Right cardiac atrium (tissue), 5 donors: Measurements from ENCODE around the gene ADAM22. TPM values are rescaled to one million over a fixed set of nuclear protein-coding genes. Genes with fewer than 3 reads are reported as not detected.

ENCODE experiments used
- ATAC-seq, 2 donors: fragments of 200-7000 bp; cut with Tn5 transposase; one replicate each; pipeline versions ENCODE4 v1.8.0 to v1.9.1; 2020; ENCODE audit warnings: moderate library complexity in 2 of 2, mild to moderate bottlenecking in 1 of 2
- DNase-seq, 3 donors: peaks; one replicate each; pipeline ENCODE4 v3.0.0-alpha.2; 2020
- H3K27ac ChIP-seq: one replicate; pipeline ENCODE4 v1.5.1; 2013; ENCODE audit warnings: mild to moderate bottlenecking, low read length, control low read depth, moderate library complexity
- H3K27me3 ChIP-seq: one replicate; pipeline ENCODE4 v1.6.1; 2013; ENCODE audit not compliant: control insufficient read depth, insufficient read depth
- H3K4me1 ChIP-seq: one replicate; pipeline ENCODE4 v1.6.1; 2013; ENCODE audit warnings: low read length; ENCODE audit not compliant: control insufficient read depth, insufficient read depth
- H3K4me3 ChIP-seq: one replicate; pipeline ENCODE4 v1.5.1; 2013; ENCODE audit warnings: low read length, control low read depth
- H3K9me3 ChIP-seq: one replicate; pipeline ENCODE4 v1.6.1; 2013; ENCODE audit warnings: low read length; ENCODE audit not compliant: control insufficient read depth
- WGBS: extraction: QIAGEN DNeasy Blood & Tissue Kit; methylation state at CpG from one replicate; pipeline ENCODE4 v1.1.7; 2013; 5-methylcytosine and 5-hydroxymethylcytosine counted together
- intact Hi-C, 4 donors: fragments of 100-400 bp; cut with DNase I; formaldehyde crosslinking; loops; one replicate each; pipeline versions ENCODE4 v1.11.0 to v1.14.0; 2022 to 2023
- polyA plus RNA-seq: library from polyadenylated mRNA; stranded (reverse); fragments of 200-250 nt; gene quantifications from one replicate; pipeline ENCODE4 v1.2.3, GENCODE V29; 2013
- total RNA-seq, 4 donors: library from RNA; stranded (reverse); fragmentation: NEBNext Ultra II Directional; extraction: Animal tissue kit (Norgen Biotek cat#: 25700); gene quantifications; one replicate each; pipeline ENCODE4 v1.2.1, GENCODE V29; 2021
- donor health status: healthy with polysubstance abuse.
- donor health status: DM: no; HTN: yes; CAD: no.
- donor health status: DM: no; HTN: no; CAD: no.
- donor health status: DM: no; HTN: yes; CAD: no; lungs with severe emphysema.
- donor health status: DM: yes; HTN: yes; CAD: no.

Gene ADAM22
- total and polyA plus RNA-seq, 5 donors, result 0.57 to 5.6 (median 2.9) TPM

GRCh38 chr7:88042157-88042556 is 108.1 kb downstream of the ADAM22 start:
- H3K4me3 ChIP-seq, result no peak overlapping the region
- ATAC-seq (no peak), DNase-seq (no peak)
- intact Hi-C loops, result no loop called here
- H3K27ac ChIP-seq, result no peak overlapping the region
- no peaks in the 10 kb centered on the region for H3K27me3 ChIP-seq
- H3K9me3 ChIP-seq, result no peaks in the 10 kb centered on the region
- H3K4me1 ChIP-seq, result no peaks in the 10 kb centered on the region

DNA sequence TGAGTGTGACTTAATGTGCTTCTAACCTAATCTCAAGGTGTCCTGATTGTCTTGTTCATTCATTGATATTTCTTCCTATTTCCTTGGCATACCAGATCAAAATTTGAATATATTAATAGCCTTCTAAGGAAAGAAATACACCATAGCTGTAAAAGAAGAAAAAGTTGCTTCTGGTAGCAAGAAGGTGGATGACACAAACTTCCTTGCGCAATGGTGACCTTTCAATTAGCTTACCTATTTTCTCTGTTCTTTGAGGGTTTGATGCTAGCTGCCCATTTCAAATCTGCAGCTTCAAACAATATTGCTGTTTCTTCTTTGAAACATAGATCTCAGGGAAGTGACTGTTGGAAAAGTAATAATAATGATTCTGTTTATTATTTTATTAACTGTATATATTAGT is 108.8 kb downstream of the ADAM22 start:
- DNase-seq (no peak), ATAC-seq (no peak)
- no peaks in the 10 kb centered on the region for H3K9me3 ChIP-seq
- intact Hi-C loops, result no loop called here
- no peaks in the 10 kb centered on the region for H3K4me1 ChIP-seq
- H3K27ac ChIP-seq, result no peak overlapping the region
- no peak overlapping the region for H3K4me3 ChIP-seq
- no peaks in the 10 kb centered on the region for H3K27me3 ChIP-seq
- 96% methylated on average over 1 of the region's 1 CpG for WGBS

DNA sequence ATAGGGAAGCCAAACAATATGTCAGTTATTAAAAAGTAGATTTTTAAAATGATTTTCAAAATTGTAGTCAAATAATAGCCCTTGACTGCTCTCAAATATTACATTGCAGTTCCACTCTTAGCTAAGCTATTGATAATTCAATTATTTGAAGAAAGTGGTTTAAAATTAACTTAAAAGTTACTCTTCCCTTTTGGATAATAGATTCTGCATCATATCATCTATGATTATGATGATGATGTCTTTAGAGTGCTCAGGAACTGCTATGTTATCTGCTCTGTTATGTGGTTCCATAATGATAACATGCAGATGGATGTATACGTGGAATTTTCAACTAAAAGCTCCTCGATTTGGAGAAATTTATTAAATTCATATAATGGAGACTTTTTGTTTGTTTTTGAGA is 110.0 kb downstream of the ADAM22 start:
- no peak for ATAC-seq
- intact Hi-C loops, result no loop called here
- Histone ChIP-seq H3K27ac (no peak overlapping the region), H3K4me3 (no peak overlapping the region), H3K27me3 (no peaks in the 10 kb centered on the region), H3K4me1 (no peaks in the 10 kb centered on the region), H3K9me3 (no peaks in the 10 kb centered on the region)
- 88% methylated on average over 2 of the region's 2 CpGs for WGBS
- DNase-seq, result no peak

- no peak for ATAC-seq
- no peak overlapping the region for H3K27ac ChIP-seq
- H3K4me3 ChIP-seq, result no peak overlapping the region
- H3K9me3 ChIP-seq, result no peaks in the 10 kb centered on the region
- H3K4me1 ChIP-seq, result no peaks in the 10 kb centered on the region
- no peak for DNase-seq
- 83% methylated on average over 1 of the region's 1 CpG for WGBS
- intact Hi-C loops, result no loop called here
- H3K27me3 ChIP-seq, result no peaks in the 10 kb centered on the region
Observed at GRCh38 chr7:88046839-88047573, 113.0 kb downstream of the ADAM22 start.

DNA sequence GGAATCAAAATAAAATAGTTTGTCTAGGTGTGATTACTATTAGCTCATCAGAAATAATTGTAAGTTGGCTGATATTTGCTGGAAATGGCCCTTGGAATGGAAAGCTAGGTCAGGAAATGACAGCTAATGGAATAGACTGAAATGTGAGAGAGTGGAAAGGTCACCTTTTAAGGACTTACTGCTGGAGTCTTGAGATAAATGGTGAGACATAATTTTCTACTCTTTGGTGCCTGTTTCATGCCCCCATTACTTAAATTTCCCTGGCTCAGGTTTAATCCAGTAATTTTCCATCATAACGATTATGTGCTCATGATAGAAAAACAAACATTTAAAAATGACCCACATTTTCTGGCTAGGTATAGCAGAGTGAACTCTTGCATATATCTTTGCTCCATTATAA is 123.6 kb downstream of the ADAM22 start:
- DNase-seq (no peak), ATAC-seq (no peak)
- H3K4me3 ChIP-seq, result no peak overlapping the region
- WGBS, result 56% methylated on average over 1 of the region's 1 CpG
- no peak overlapping the region for H3K27ac ChIP-seq
- no peaks in the 10 kb centered on the region for H3K27me3 ChIP-seq
- no peaks in the 10 kb centered on the region for H3K9me3 ChIP-seq
- H3K4me1 ChIP-seq, result no peaks in the 10 kb centered on the region
- intact Hi-C loops, result no loop called here

DNA sequence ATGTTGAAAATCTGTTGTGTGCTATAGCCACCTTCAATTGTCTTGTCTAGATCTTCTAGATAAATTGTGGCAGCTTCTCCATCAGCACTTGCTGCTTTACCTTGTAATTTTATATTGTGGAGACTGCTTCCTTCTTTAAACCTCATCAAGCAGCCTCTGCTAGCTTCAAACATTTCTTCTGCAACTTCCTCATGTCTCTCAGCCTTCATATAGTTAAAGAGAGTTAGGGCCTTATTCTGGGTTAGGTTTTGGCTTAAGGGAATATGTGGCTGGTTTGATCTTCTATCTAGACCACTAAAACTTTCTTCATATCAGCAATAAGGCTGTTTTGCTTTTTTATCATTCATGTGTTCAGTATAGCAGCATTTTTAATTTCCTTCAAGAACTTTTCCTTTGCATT is 128.2 kb downstream of the ADAM22 start:
- no peak overlapping the region for H3K4me3 ChIP-seq
- DNase-seq, result no peak
- intact Hi-C loops, result no loop called here
- H3K27me3 ChIP-seq, result no peaks in the 10 kb centered on the region
- H3K9me3 ChIP-seq, result no peaks in the 10 kb centered on the region
- ATAC-seq, result no peak
- no peak overlapping the region for H3K27ac ChIP-seq
- H3K4me1 ChIP-seq, result no peaks in the 10 kb centered on the region

DNA sequence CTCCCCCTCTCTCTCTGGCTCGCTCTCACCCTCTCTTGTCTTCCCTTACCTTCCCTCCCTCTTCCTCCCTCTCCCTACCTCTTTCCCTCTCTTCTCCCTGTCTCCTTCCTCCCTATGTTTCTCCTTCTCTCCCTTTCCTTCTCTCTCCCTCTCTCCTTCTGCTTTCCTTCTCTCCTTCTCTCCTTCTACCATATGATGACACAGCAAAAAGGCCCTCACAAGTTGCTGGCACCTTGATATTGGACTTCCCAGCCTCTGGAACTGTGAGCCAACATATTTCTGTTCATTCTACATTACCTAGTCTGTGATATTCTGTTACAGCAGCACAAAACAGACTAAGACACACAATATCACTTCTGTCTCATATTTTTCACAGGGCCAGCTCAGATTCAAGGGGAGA is 135.0 kb downstream of the ADAM22 start:
- DNase-seq (no peak), ATAC-seq (no peak)
- H3K27me3 ChIP-seq, result no peaks in the 10 kb centered on the region
- H3K9me3 ChIP-seq, result no peaks in the 10 kb centered on the region
- no peak overlapping the region for H3K27ac ChIP-seq
- intact Hi-C loops, result no loop called here
- no peaks in the 10 kb centered on the region for H3K4me1 ChIP-seq
- 93% methylated on average over 1 of the region's 1 CpG for WGBS
- H3K4me3 ChIP-seq, result no peak overlapping the region

DNA sequence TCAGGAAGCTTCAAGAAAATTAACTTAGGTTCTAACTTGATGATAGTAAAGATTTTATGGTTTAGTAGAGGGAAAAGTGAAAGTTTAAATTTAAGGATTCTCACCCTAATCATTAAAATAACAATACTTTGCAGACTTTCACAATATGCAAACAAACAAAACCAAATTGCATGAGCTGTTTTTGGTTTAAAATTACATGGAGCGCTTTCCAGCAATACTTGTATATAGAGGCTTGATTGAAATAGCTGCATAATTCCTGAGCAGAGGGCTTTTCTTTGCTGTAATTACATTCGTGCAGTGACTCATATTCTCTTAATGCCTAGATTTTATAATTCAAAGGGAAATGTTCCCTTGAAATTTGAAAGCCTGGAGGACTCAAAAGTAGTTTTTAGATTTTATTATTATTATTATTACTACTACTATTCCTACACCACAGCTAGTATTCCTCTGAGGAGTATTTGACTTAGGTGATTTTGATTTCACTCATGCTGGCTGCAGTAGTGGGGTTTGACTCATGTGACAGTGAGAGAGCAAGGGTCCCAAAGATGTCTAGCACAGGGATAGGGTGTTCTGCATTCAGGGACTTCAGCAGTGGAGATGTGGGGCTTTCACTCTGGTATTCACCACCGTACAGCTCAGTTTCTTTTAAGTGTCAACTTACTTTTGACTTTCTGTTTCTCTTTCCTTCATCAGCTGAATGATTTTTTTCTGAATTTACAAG is 138.1 kb downstream of the ADAM22 start:
- ATAC-seq, result no peak
- Histone ChIP-seq H3K27ac (no peak overlapping the region), H3K27me3 (no peaks in the 10 kb centered on the region), H3K4me1 (no peaks in the 10 kb centered on the region), H3K4me3 (no peak overlapping the region), H3K9me3 (no peaks in the 10 kb centered on the region)
- 64% methylated on average over 3 of the region's 3 CpGs for WGBS
- DNase-seq, result no peak
- intact Hi-C loops, result no loop called here

GRCh38 chr7:88072715-88073055 is 138.6 kb downstream of the ADAM22 start:
- Histone ChIP-seq H3K9me3 (no peaks in the 10 kb centered on the region), H3K4me3 (no peak overlapping the region), H3K27ac (no peak overlapping the region), H3K4me1 (no peaks in the 10 kb centered on the region), H3K27me3 (no peaks in the 10 kb centered on the region)
- ATAC-seq (no peak), DNase-seq (no peak)
- intact Hi-C loops, result no loop called here
- 75% methylated on average over 1 of the region's 1 CpG for WGBS

DNA sequence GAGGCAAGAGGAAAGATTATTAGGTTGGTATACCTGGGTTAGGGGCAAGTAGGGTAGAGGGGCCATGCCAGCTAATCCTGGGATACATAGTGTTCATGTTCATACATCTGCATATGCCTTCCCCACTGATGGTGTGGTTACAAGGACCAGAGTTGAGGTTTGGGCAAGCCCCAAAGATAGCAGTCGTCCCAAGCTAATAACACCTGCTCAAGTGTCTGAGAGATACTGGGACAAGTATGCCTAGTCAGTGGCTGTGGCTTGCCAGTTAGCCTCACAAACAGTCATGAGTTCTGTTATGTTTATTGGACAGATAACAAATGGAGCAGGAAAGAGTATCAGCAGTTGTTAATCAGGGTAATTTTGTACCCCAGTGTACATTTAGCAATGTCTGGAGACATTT is 139.6 kb downstream of the ADAM22 start:
- H3K9me3 ChIP-seq, result no peaks in the 10 kb centered on the region
- DNase-seq, result no peak
- ATAC-seq, result no peak
- no peaks in the 10 kb centered on the region for H3K27me3 ChIP-seq
- WGBS, result 61% methylated on average over 1 of the region's 1 CpG
- no peaks in the 10 kb centered on the region for H3K4me1 ChIP-seq
- H3K4me3 ChIP-seq, result no peak overlapping the region
- intact Hi-C loops, result no loop called here
- H3K27ac ChIP-seq, result no peak overlapping the region

DNA sequence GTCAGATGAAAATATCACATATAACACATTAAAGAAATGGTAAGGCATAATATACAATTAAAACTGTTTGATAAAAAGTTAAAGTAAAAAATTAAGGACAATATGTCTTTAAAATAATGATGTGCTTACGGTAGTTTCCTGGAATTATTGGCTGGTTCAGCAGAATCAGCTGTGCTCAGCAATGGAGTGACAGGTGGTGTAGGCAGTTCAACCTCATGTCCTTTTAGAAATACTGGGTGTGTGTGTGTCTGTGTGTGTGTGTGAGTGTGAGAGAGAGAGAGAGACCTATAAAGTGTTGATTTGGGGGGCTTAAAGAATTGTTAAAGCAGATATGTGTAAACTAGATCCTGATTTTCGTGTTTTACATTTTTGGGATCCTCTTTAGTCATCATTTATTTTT is 141.2 kb downstream of the ADAM22 start:
- intact Hi-C loops, result no loop called here
- H3K9me3 ChIP-seq, result no peaks in the 10 kb centered on the region
- H3K27ac ChIP-seq, result no peak overlapping the region
- no peaks in the 10 kb centered on the region for H3K27me3 ChIP-seq
- WGBS, result 71% methylated on average over 2 of the region's 2 CpGs
- H3K4me3 ChIP-seq, result no peak overlapping the region
- no peaks in the 10 kb centered on the region for H3K4me1 ChIP-seq
- ATAC-seq (no peak), DNase-seq (no peak)

GRCh38 chr7:88083883-88084282 is 149.8 kb downstream of the ADAM22 start:
- ATAC-seq (no peak), DNase-seq (no peak)
- H3K4me1 ChIP-seq, result no peaks in the 10 kb centered on the region
- no peaks in the 10 kb centered on the region for H3K27me3 ChIP-seq
- intact Hi-C loops, result no loop called here
- H3K27ac ChIP-seq, result no peak overlapping the region
- no peak overlapping the region for H3K4me3 ChIP-seq
- 75% methylated on average over 2 of the region's 2 CpGs for WGBS
- no peaks in the 10 kb centered on the region for H3K9me3 ChIP-seq
